H1 (cell line): ENCODE results near the gene HIPK1.

ENCODE experiments used
- BRCA1 ChIP-seq: IDR thresholded peaks from 2 replicates; pipeline ENCODE4 v1.6.1; 2012; ENCODE audit warnings: low read depth, low read length, improper control_type of control experiment
- CTCF ChIP-seq, 3 experiments: IDR thresholded peaks; 1 replicate in 2 of 3; 2 replicates in 1 of 3; pipeline versions ENCODE4 v1.5.1 to v1.6.1; 2011; ENCODE audit warnings: low read length in 3 of 3, mild to moderate bottlenecking in 3 of 3, inconsistent platforms in 2 of 3, low read depth in 1 of 3, moderate library complexity in 1 of 3; ENCODE audit not compliant: insufficient read depth in 1 of 3; ENCODE audit errors: control extremely low read depth in 1 of 3
- EGR1 ChIP-seq: IDR thresholded peaks from 2 replicates; pipeline ENCODE4 v1.6.1; 2011; ENCODE audit warnings: low read depth, low read length, borderline replicate concordance
- EP300 ChIP-seq, 2 experiments: IDR thresholded peaks; 1 replicate in 1 of 2; 2 replicates in 1 of 2; pipeline ENCODE4 v1.6.1; 2011 to 2012; ENCODE audit warnings: low read depth in 2 of 2, low read length in 2 of 2, mild to moderate bottlenecking in 2 of 2, borderline replicate concordance in 1 of 2, inconsistent platforms in 1 of 2, moderate library complexity in 1 of 2
- EZH2 ChIP-seq: fragments of 200-600 bp; sonication (generic); IDR thresholded peaks from 2 replicates; pipeline ENCODE4 v1.7.1; 2012; ENCODE audit warnings: low read depth, mild to moderate bottlenecking, moderate library complexity, low read length, inconsistent platforms; ENCODE audit not compliant: severe bottlenecking
- HDAC2 ChIP-seq, 2 experiments: fragments of 300-600 bp in 1 of 2; sonication (generic) in 1 of 2; IDR thresholded peaks; 2 replicates each; pipeline ENCODE4 v1.6.1; 2011 to 2012; ENCODE audit warnings: low read depth in 2 of 2, low read length in 2 of 2, mild to moderate bottlenecking in 2 of 2, moderate library complexity in 2 of 2, borderline replicate concordance in 1 of 2, inconsistent platforms in 1 of 2
- MAFK ChIP-seq: IDR thresholded peaks from 2 replicates; pipeline ENCODE4 v1.6.1; 2012; ENCODE audit warnings: low read depth, mild to moderate bottlenecking, improper control_type of control experiment, low read length
- RAD21 ChIP-seq, 2 experiments: IDR thresholded peaks in 1 of 2; conservative IDR thresholded peaks in 1 of 2; 2 replicates each; pipeline ENCODE4 v1.6.1; 2011; ENCODE audit warnings: low read depth in 2 of 2, low read length in 2 of 2, improper control_type of control experiment in 1 of 2, inconsistent platforms in 1 of 2, mild to moderate bottlenecking in 1 of 2, moderate library complexity in 1 of 2
- TAF1 ChIP-seq: IDR thresholded peaks from 2 replicates; pipeline ENCODE4 v1.6.1; 2011; ENCODE audit warnings: mild to moderate bottlenecking, low read depth, low read length
- TEAD4 ChIP-seq: IDR thresholded peaks from 2 replicates; pipeline ENCODE4 v1.6.1; 2012; ENCODE audit warnings: low read depth, low read length, inconsistent platforms, mixed read lengths

- TF ChIP-seq EGR1 (no peak), MAFK (no peak), HDAC2 (IDR thresholded peaks at IDR 0.05; ENCODE audit: borderline replicate concordance in 1 of 2, low read depth in 2 of 2, low read length in 2 of 2) (no peak), TAF1 (no peak), RAD21 (IDR thresholded peaks at IDR 0.05 in 1 of 2, conservative IDR thresholded peaks at IDR 0.05 in 1 of 2; ENCODE audit: low read depth in 2 of 2, low read length in 2 of 2) (no peak), EZH2 (no peak), CTCF (IDR thresholded peaks at IDR 0.05; ENCODE audit: control extremely low read depth in 1 of 3, insufficient read depth in 1 of 3, low read depth in 1 of 3, low read length in 3 of 3) (no peak), EP300 (IDR thresholded peaks at IDR 0.05; ENCODE audit: borderline replicate concordance in 1 of 2, low read depth in 2 of 2, low read length in 2 of 2) (no peak), TEAD4 (no peak), BRCA1 (no peak)
Observed at GRCh38 chr1:114011796-114012195, 82.7 kb downstream of the HIPK1 start.
